ENCODE data around the gene ATXN10. TPM values are rescaled to one million over a fixed set of nuclear protein-coding genes. Genes with fewer than 3 reads are reported as not detected.

The ATXN10 gene
- total RNA-seq, 1 donor from 2014 or later, result 102 TPM

- no peak for DNase-seq
Measured at GRCh38 chr22:45830531-45831245, 159.1 kb downstream of the ATXN10 start.

GRCh38 chr22:45831394-45831793 lies 159.8 kb downstream of the ATXN10 start:
- no peak for DNase-seq

GRCh38 chr22:45832180-45832579 lies 160.5 kb downstream of the ATXN10 start:
- no peak for DNase-seq

GRCh38 chr22:45832959-45833580 lies 161.4 kb downstream of the ATXN10 start:
- DNase-seq, result no peak

GRCh38 chr22:45833613-45834012 lies 162.0 kb downstream of the ATXN10 start:
- DNase-seq, result no peak

- DNase-seq, result no peak
Measured at GRCh38 chr22:45834241-45834640, 162.6 kb downstream of the ATXN10 start.

- DNase-seq, result no peak
Measured at GRCh38 chr22:45834795-45835194, 163.2 kb downstream of the ATXN10 start.

GRCh38 chr22:45836418-45837169 lies 165.0 kb downstream of the ATXN10 start:
- no peak for DNase-seq

GRCh38 chr22:45837508-45837907 lies 165.9 kb downstream of the ATXN10 start:
- DNase-seq, result no peak

GRCh38 chr22:45838305-45838887 lies 166.8 kb downstream of the ATXN10 start:
- no peak for DNase-seq

- no peak for DNase-seq
Measured at GRCh38 chr22:45840483-45840882, 168.8 kb downstream of the ATXN10 start.

- DNase-seq, result no peak
Measured at GRCh38 chr22:45842291-45842991, 170.8 kb downstream of the ATXN10 start.

GRCh38 chr22:45843031-45843430 lies 171.4 kb downstream of the ATXN10 start:
- DNase-seq, result no peak

GRCh38 chr22:45843986-45844385 lies 172.4 kb downstream of the ATXN10 start:
- DNase-seq, result no peak

- DNase-seq, result no peak
Measured at GRCh38 chr22:45845076-45845487, 173.4 kb downstream of the ATXN10 start.

- no peak for DNase-seq
Measured at GRCh38 chr22:45846952-45847351, 175.3 kb downstream of the ATXN10 start.

- no peak for DNase-seq
Measured at GRCh38 chr22:45848904-45849303, 177.3 kb downstream of the ATXN10 start.

- DNase-seq, result no peak
Measured at GRCh38 chr22:45852826-45853225, 181.2 kb downstream of the ATXN10 start.

- DNase-seq, result no peak
Measured at GRCh38 chr22:45855961-45856360, 184.3 kb downstream of the ATXN10 start.

- DNase-seq, result no peak
Measured at GRCh38 chr22:45857519-45857918, 185.9 kb downstream of the ATXN10 start.

- DNase-seq, result no peak
Measured at GRCh38 chr22:45859231-45860161, 187.9 kb downstream of the ATXN10 start.

Measured in skin of body (tissue), 2 donors.